ENCODE data around the gene DNAAF8. TPM values are rescaled to one million over a fixed set of nuclear protein-coding genes. Genes with fewer than 3 reads are reported as not detected.

DNAAF8 gene
- polyA plus RNA-seq, 2 of the 4 experiments (the other 2 are of a cell fraction) = 1.6 TPM

GRCh38 chr16:4694642-4695451 is 39.5 kb upstream of the DNAAF8 start (continued):
- TF ChIP-seq FOSL2 (IDR thresholded peaks at IDR 0.05) (no peak), FOSL2 (CRISPR knock-in tag; IDR thresholded peaks at IDR 0.05) (no peak), EHMT2 (IDR thresholded peaks at IDR 0.05; ENCODE audit: low read depth) (no peak), TP53 (CRISPR knock-in tag; IDR thresholded peaks at IDR 0.05) (no peak)

DNA sequence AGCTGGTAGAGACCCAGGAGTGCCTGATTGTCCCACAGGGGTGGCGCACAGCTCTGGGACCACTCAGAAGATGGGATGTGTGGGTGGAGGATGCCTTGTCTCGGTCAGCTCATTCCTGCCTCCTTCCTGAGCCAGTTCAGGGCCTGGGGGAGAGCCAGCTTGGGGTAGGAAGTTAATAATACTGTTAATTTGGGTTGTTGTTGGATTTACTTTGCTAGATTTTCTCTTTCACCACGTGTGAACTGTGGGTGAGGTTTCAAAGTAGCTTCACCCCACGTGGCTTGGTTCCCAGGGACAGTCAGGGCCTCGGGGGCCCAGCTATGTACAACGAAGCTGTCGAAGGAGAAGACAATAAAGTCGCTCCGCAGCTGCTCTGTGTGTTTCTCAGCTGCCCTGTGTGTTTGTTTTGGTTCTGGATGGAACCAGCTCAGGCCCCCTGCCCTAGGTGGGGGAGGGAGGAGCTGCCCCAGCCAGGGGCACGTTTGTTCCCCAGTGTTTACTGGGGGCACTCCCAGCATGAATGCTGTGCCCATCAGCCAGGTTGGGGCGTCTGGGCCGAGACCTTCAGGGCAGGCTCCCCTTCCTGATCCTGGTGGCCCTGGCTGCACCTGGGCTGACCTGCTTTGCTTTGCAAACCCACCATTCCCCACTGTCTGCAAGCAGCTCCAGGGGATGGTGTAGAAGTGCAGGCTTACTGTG is 38.7 kb upstream of the DNAAF8 start:
- 75% methylated on average over 12 of the region's 12 CpGs for WGBS (ENCODE audit: missing lambda C conversion rate)
- Histone ChIP-seq H3K9me3 (no peaks in the 10 kb centered on the region), H3K27ac (no peak overlapping the region), H3K4me3 (no peak overlapping the region), H3K4me2 (no peak overlapping the region), H3K4me1 (peaks cover 11% of the 10 kb centered on the region; the same call in 1 of the 3 replicates)
- no peak for DNase-seq (ENCODE audit: low read depth in 1 of 2, low spot score in 1 of 2)
- ChIA-PET CTCF (interaction anchor here (1.3 to 2.2 kb wide), 6 partner anchors 12 to 260 kb away, joined by 3 to 12 read pairs (median 6); partner anchors contain the start of gene MGRN1), POLR2A (interaction anchor here (0.5 to 1.1 kb wide), 2 partner anchors 39 to 119 kb away, joined by 3 to 5 read pairs; partner anchors contain the start of genes ANKS3 and DNAAF8)
- TF ChIP-seq HOXB13 (CRISPR knock-in tag; IDR thresholded peaks at IDR 0.05; ENCODE audit: low read depth) (no peak), RCOR1 (IDR thresholded peaks at IDR 0.05; ENCODE audit: low read depth, low read length) (no peak), KDM5A (IDR thresholded peaks at IDR 0.05) (no peak), CBX8 (IDR thresholded peaks at IDR 0.05) (no peak), RNF2 (IDR thresholded peaks at IDR 0.05; ENCODE audit: borderline replicate concordance, low read depth) (no peak), SREBF2 (IDR thresholded peaks at IDR 0.05) (no peak), MAFK (IDR thresholded peaks at IDR 0.05; ENCODE audit: partially characterized antibody) (no peak)
- TF ChIP-seq, protein P1, sequence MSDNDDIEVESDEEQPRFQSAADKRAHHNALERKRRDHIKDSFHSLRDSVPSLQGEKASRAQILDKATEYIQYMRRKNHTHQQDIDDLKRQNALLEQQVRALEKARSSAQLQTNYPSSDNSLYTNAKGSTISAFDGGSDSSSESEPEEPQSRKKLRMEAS (IDR thresholded peaks at IDR 0.05) = no peak
- FAIRE-seq = no peak
- ATAC-seq = no peak

DNA sequence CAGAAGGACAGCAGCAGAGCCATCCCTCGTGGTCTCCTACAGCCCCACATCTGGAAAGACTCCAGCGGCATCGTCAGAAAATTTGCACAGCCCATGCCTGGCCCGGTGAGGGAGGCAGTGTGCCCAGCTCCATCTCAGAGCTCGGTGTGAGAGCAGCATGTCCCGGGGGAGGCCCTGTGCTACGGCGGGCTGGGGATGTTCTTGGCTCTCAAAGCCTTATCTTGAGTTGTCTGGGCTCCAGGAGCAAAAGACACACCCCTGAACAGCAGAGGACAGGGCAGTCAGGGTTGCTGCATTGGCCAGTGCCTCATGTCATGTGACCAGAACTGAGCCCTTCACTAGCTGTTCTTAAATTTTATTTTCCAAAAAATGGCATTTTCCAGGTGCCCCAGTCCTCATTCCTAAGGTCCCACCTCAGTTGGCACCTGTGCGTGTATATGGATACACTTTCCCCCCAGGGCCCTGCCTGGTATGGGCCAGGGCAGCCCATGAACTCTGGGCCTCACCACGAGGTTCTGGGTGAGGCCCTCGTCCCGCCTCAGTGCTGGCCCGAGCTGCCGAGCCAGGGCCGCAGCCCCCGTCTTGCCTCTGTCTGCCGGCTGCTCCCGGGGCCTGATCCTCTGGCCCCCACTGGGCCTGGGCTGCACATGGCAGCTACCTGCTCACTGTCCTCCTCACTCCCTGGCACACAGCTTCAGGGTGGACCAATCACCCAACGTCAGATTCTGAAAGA is 38.0 kb upstream of the DNAAF8 start:
- CTCF ChIA-PET = interaction anchor here (1.2 to 2.2 kb wide), 7 partner anchors 10 to 260 kb away, joined by 3 to 12 read pairs (median 5); partner anchors contain the start of gene MGRN1
- no peaks in the 10 kb centered on the region for H3K9me3 ChIP-seq
- H3K4me1 ChIP-seq = peaks cover 11% of the 10 kb centered on the region; the same call in 1 of the 3 replicates
- WGBS (ENCODE audit: missing lambda C conversion rate) = 74% methylated on average over 15 of the region's 19 CpGs
- POLR2A ChIA-PET = interaction anchor here (1.1 kb wide), 1 partner anchor 38 kb away, joined by 5 read pairs; the partner anchor contains the start of genes ANKS3 and DNAAF8
- H3K4me2 ChIP-seq = no peak overlapping the region
- H3K4me3 ChIP-seq = no peak overlapping the region
- H3K27ac ChIP-seq = no peak overlapping the region
- TF ChIP-seq HDAC2 (IDR thresholded peaks at IDR 0.05) (no peak), ZNF302 (CRISPR knock-in tag; IDR thresholded peaks at IDR 0.05) (no peak), ATOH8 (CRISPR knock-in tag; IDR thresholded peaks at IDR 0.05; ENCODE audit: low read depth) (no peak), SMC3 (IDR thresholded peaks at IDR 0.05) (no peak), KDM1A (IDR thresholded peaks at IDR 0.05; ENCODE audit: low read depth) (no peak), MAZ (IDR thresholded peaks at IDR 0.05; ENCODE audit: borderline replicate concordance, low read depth, low read length) (no peak), EHF (CRISPR knock-in tag; IDR thresholded peaks at IDR 0.05) (no peak), EP300 (IDR thresholded peaks at IDR 0.05) (no peak), ZFP36 (IDR thresholded peaks at IDR 0.05; ENCODE audit: borderline replicate concordance, partially characterized antibody) (no peak), TP53 (CRISPR knock-in tag; IDR thresholded peaks at IDR 0.05) (no peak), SREBF2 (IDR thresholded peaks at IDR 0.05) (no peak), HES2 (IDR thresholded peaks at IDR 0.05) (no peak), FOSL2 (IDR thresholded peaks at IDR 0.05) (no peak), FOSL2 (CRISPR knock-in tag; IDR thresholded peaks at IDR 0.05) (no peak), JUNB (IDR thresholded peaks at IDR 0.05) (no peak), JUN (IDR thresholded peaks at IDR 0.05) (no peak), ZSCAN20 (CRISPR knock-in tag; IDR thresholded peaks at IDR 0.05) (no peak), POLR2A (IDR thresholded peaks at IDR 0.05; ENCODE audit: low read length) (no peak)
- TF ChIP-seq, protein P2, sequence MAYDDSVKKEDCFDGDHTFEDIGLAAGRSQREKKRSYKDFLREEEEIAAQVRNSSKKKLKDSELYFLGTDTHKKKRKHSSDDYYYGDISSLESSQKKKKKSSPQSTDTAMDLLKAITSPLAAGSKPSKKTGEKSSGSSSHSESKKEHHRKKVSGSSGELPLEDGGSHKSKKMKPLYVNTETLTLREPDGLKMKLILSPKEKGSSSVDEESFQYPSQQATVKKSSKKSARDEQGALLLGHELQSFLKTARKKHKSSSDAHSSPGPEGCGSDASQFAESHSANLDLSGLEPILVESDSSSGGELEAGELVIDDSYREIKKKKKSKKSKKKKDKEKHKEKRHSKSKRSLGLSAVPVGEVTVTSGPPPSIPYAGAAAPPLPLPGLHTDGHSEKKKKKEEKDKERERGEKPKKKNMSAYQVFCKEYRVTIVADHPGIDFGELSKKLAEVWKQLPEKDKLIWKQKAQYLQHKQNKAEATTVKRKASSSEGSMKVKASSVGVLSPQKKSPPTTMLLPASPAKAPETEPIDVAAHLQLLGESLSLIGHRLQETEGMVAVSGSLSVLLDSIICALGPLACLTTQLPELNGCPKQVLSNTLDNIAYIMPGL (CRISPR knock-in tag; IDR thresholded peaks at IDR 0.05; ENCODE audit: borderline replicate concordance) = no peak
- TF ChIP-seq, protein P3, sequence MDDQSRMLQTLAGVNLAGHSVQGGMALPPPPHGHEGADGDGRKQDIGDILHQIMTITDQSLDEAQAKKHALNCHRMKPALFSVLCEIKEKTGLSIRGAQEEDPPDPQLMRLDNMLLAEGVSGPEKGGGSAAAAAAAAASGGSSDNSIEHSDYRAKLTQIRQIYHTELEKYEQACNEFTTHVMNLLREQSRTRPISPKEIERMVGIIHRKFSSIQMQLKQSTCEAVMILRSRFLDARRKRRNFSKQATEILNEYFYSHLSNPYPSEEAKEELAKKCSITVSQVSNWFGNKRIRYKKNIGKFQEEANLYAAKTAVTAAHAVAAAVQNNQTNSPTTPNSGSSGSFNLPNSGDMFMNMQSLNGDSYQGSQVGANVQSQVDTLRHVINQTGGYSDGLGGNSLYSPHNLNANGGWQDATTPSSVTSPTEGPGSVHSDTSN (IDR thresholded peaks at IDR 0.05) = no peak
- FAIRE-seq (no peak), DNase-seq (ENCODE audit: low read depth in 1 of 2, low spot score in 1 of 2) (no peak), ATAC-seq (no peak)

Data from A549 (cell line).